WTC11 (cell line): ENCODE data around the gene PTPRK. TPM values are rescaled to one million over a fixed set of nuclear protein-coding genes. Genes with fewer than 3 reads are reported as not detected.

Source experiments
- ATAC-seq: fragments of 200-7000 bp; cut with Tn5 transposase; 2 replicates; pipeline ENCODE4 v1.10.0; 2021; ENCODE audit warnings: mild to moderate bottlenecking, moderate library complexity
- CTCF ChIA-PET: fragments of 300-600 bp; sonication (Branson Sonifier 250); formaldehyde crosslinking; loops from one replicate; lab custom pipeline; 2021; ENCODE audit warnings: antibody characterized with exemption; lab: Charles Lee
- POLR2A ChIA-PET: fragments of 350-600 bp; sonication (Branson Sonifier 250); formaldehyde crosslinking; loops from one replicate; lab custom pipeline; 2021; ENCODE audit warnings: antibody characterized with exemption; lab: Charles Lee
- DNase-seq: peaks from one replicate; pipeline ENCODE4 v3.0.0; 2021; ENCODE audit warnings: low spot score
- H3K27ac Mint-ChIP-seq: 2 replicates; pipeline ENCODE4 v1.8.0; 2021; ENCODE audit warnings: mixed read lengths
- H3K27me3 Mint-ChIP-seq: 2 replicates; pipeline ENCODE4 v1.8.0; 2021; ENCODE audit warnings: low read depth, mild to moderate bottlenecking, moderate library complexity, mixed read lengths
- H3K36me3 Mint-ChIP-seq: 2 replicates; pipeline ENCODE4 v1.8.0; 2021; ENCODE audit warnings: mixed read lengths
- H3K4me1 Mint-ChIP-seq: 2 replicates; pipeline ENCODE4 v1.8.0; 2022; ENCODE audit warnings: mixed read lengths
- H3K4me3 Mint-ChIP-seq: 2 replicates; pipeline ENCODE4 v1.8.0; 2021; ENCODE audit warnings: mild to moderate bottlenecking, moderate library complexity, mixed read lengths
- H3K9me3 Mint-ChIP-seq: 2 replicates; pipeline ENCODE4 v1.8.0; 2021; ENCODE audit warnings: mixed read lengths
- AFF4 ChIP-seq: sonication (generic); formaldehyde crosslinking; IDR thresholded peaks from 2 replicates; pipeline ENCODE4 v1.8.1; 2023; ENCODE audit warnings: mild to moderate bottlenecking, missing genetic modification reagents, borderline replicate concordance
- FOXK1 ChIP-seq: sonication (generic); formaldehyde crosslinking; IDR thresholded peaks from 2 replicates; pipeline ENCODE4 v1.8.0; 2022; ENCODE audit warnings: mild to moderate bottlenecking, moderate library complexity, missing genetic modification reagents
- FOXP1 ChIP-seq: sonication (generic); formaldehyde crosslinking; IDR thresholded peaks from 2 replicates; pipeline ENCODE4 v1.8.0; 2022; ENCODE audit warnings: missing genetic modification reagents, mild to moderate bottlenecking, moderate library complexity, borderline replicate concordance
- IRF2 ChIP-seq: sonication (generic); formaldehyde crosslinking; IDR thresholded peaks from 2 replicates; pipeline ENCODE4 v1.8.0; 2022; ENCODE audit warnings: low read depth, missing genetic modification reagents, borderline replicate concordance
- MYBL2 ChIP-seq: sonication (generic); formaldehyde crosslinking; IDR thresholded peaks from 2 replicates; pipeline ENCODE4 v1.8.1; 2023; ENCODE audit warnings: mild to moderate bottlenecking, moderate library complexity, missing genetic modification reagents
- NFE2L1 ChIP-seq: sonication (generic); formaldehyde crosslinking; IDR thresholded peaks from 2 replicates; pipeline ENCODE4 v1.8.1; 2023; ENCODE audit warnings: missing genetic modification reagents
- NFYB ChIP-seq: sonication (generic); formaldehyde crosslinking; conservative IDR thresholded peaks from 2 replicates; pipeline ENCODE4 v1.8.0; 2022; ENCODE audit warnings: low read depth, missing genetic modification reagents
- PRDM15 ChIP-seq: sonication (generic); formaldehyde crosslinking; IDR thresholded peaks from 2 replicates; pipeline ENCODE4 v1.8.0; 2022; ENCODE audit warnings: missing genetic modification reagents
- SMAD3 ChIP-seq: sonication (generic); formaldehyde crosslinking; IDR thresholded peaks from 2 replicates; pipeline ENCODE4 v1.8.0; 2022; ENCODE audit warnings: missing genetic modification reagents, mild to moderate bottlenecking, borderline replicate concordance
- TEAD4 ChIP-seq: sonication (generic); formaldehyde crosslinking; IDR thresholded peaks from 2 replicates; pipeline ENCODE4 v1.8.0; 2022; ENCODE audit warnings: mild to moderate bottlenecking, missing genetic modification reagents
- ZNF138 ChIP-seq: sonication (generic); formaldehyde crosslinking; conservative IDR thresholded peaks from 2 replicates; pipeline ENCODE4 v1.8.1; 2022; ENCODE audit warnings: mild to moderate bottlenecking, moderate library complexity, missing genetic modification reagents
- ZNF317 ChIP-seq: sonication (generic); formaldehyde crosslinking; IDR thresholded peaks from 2 replicates; pipeline ENCODE4 v1.8.1; 2023; ENCODE audit warnings: low read depth, mild to moderate bottlenecking, moderate library complexity, missing genetic modification reagents, borderline replicate concordance
- ZNF532 ChIP-seq: fragments of 250-450 bp; sonication (Bioruptor Pico); IDR thresholded peaks from 2 replicates; pipeline ENCODE4 v1.9.0; 2021; ENCODE audit warnings: mild to moderate bottlenecking, borderline replicate concordance
- ZNF671 ChIP-seq: fragments of 250-450 bp; sonication (Bioruptor Pico); IDR thresholded peaks from 2 replicates; pipeline ENCODE4 v1.8.0; 2021; ENCODE audit warnings: mild to moderate bottlenecking
- total RNA-seq: library from RNA; stranded (reverse); gene quantifications from 3 replicates; pipeline ENCODE4 v1.2.3, GENCODE V29; 2021

The PTPRK gene
- total RNA-seq, 1 experiment from 2014 or later: 44.8 TPM

- TF ChIP-seq AFF4 (CRISPR knock-in tag) (no peak), ZNF671 (CRISPR knock-in tag) (no peak), NFYB (CRISPR knock-in tag) (no peak), PRDM15 (CRISPR knock-in tag) (no peak), MYBL2 (CRISPR knock-in tag) (no peak), ZNF317 (CRISPR knock-in tag) (no peak), TEAD4 (no peak), ZNF138 (no peak)
Measured at GRCh38 chr6:128179876-128180438, 340.4 kb downstream of the PTPRK start (continued).

- H3K4me3 Mint-ChIP-seq: no peak overlapping the region
- H3K27me3 Mint-ChIP-seq: no peaks in the 10 kb centered on the region
- H3K9me3 Mint-ChIP-seq: no peaks in the 10 kb centered on the region
- H3K27ac Mint-ChIP-seq: no peak overlapping the region
- CTCF ChIA-PET: no interaction called here
- no peaks in the 10 kb centered on the region for H3K4me1 Mint-ChIP-seq
- POLR2A ChIA-PET: no interaction called here
- H3K36me3 Mint-ChIP-seq: no peaks in the 10 kb centered on the region
- DNase-seq (no peak), ATAC-seq (no peak)
- TF ChIP-seq SMAD3 (no peak), PRDM15 (CRISPR knock-in tag) (no peak), FOXK1 (no peak), MYBL2 (CRISPR knock-in tag) (no peak)
Measured at GRCh38 chr6:128174724-128175123, 345.7 kb downstream of the PTPRK start.

- ATAC-seq (no peak), DNase-seq (no peak)
- Mint-ChIP-seq H3K4me1 (no peaks in the 10 kb centered on the region), H3K27me3 (no peaks in the 10 kb centered on the region), H3K9me3 (no peaks in the 10 kb centered on the region), H3K4me3 (no peak overlapping the region), H3K27ac (no peak overlapping the region), H3K36me3 (no peaks in the 10 kb centered on the region)
- CTCF ChIA-PET: no interaction called here
- TF ChIP-seq ZNF671 (CRISPR knock-in tag): no peak
- no peak for TF ChIP-seq TEAD4
- TF ChIP-seq FOXP1 (CRISPR knock-in tag): no peak
- no peak for TF ChIP-seq ZNF532
- no peak for TF ChIP-seq NFE2L1 (CRISPR knock-in tag)
- TF ChIP-seq IRF2 (CRISPR knock-in tag): no peak
- POLR2A ChIA-PET: no interaction called here
Measured at GRCh38 chr6:128172752-128173682, 347.4 kb downstream of the PTPRK start.
